ENCODE measurements around the gene LRRC8E.
A peak's percentile ranks its signal among the peaks of the same experiment; 100 is the strongest.
"Not testable (repeated sequence)": the region's sequence is repeated elsewhere in the genome, so short reads cannot be mapped to it uniquely, and the experiment has no call there.

Gene LRRC8E

GRCh38 chr19:7921967-7922835 lies 33.9 kb downstream of the LRRC8E start:
- no peak for DNase-seq

DNA sequence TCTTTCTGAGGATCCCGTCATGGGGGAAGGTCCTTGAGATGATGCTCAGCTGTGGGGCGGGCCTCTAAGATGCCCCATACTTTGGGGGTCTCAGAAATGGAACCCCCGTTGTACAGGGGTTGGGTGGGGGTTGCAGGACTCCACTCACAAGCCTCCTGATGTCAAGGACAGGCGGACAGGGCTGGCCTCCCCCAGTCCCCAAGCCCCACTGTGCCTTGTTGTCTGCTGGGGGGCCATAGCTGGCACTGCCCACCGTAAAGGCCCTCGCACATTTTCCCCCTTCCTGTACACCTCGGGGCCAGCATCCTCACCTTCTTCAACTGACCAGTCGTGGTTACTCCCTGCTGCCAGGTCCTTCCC lies 34.5 kb downstream of the LRRC8E start:
- no peak for DNase-seq

DNA sequence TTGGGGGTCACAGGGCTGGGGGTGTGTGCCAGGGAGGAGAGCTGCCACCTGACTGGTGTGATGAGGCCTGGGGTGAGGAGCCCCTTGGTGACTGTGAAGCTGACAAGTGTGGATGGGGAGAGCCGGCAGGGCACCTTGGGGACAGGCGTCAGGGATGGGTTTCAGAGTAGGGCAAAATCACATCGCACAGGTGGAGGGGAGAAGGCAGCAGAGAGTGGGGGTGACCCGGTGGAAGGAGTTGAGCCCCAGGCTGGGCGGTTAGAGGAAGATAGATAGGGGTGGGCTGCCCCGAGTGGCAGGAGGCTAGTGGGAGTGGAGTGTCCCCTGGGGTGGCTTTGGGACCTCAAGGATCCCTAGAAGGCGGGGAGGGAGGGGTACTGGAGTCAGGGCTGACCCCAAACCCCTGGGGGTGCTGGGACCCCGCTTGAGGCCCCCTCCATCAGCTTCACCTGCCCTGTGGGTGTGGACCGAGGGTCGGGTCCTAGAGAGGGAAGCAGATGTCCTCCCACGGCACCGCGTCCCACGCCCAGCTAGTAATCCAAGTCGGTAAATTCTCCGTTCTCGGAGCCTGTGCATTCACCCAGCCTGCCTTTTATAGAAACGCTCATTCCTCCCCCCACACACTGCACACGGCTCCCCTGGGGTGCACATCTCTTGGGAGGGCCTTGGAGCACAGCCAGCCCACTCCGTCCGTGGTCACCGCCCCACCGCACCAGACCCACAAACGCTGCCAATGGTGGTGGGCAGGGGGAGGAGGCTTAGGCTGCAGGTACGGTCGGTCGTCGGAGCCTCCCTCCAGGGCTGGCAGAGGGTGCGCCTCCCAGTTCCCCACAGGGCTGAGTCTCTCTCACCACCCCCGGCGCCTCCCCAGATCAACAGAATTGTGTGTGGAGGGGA lies 35.2 kb downstream of the LRRC8E start:
- DNase-seq = no peak

- no peak for DNase-seq
Measured at GRCh38 chr19:7924241-7924640, 35.9 kb downstream of the LRRC8E start.

GRCh38 chr19:7924651-7925170 lies 36.4 kb downstream of the LRRC8E start:
- DNase-seq = no peak

GRCh38 chr19:7925171-7925851 lies 37.0 kb downstream of the LRRC8E start:
- peak; percentile 62 for DNase-seq

DNA sequence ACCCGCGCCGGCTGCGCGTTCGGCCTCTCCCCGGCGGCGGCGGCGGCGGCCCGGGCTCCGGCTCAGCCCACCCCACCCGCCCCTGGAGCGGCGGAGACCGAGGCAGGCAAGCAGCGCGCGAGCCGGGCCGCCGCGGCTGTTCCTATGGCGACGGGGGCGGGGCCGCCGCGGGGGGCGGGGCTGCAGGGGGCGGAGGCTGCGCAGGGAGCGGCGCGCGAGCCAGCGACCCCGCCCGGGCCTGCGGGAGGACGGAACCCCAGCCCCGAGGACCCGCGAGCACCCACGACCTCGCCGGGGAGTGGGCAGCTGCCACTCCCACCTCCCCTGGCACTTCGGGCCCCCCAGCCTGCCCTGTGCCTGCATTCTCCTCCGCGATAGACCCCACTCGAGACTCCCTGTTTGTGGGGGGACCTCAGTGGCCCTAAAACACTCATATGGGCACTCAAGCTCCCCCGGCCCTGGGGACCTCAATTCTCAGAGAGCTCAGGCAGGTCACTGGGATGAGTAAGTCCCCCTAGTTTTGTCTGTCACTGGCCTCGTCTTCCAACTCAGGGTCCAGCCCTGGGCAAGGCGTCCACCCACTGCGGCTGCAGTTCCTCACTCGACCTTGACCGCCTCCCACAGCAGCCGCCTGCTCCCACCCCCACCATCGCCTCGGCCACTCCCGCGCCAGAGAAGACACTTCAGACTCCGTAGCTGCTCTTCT lies 37.9 kb downstream of the LRRC8E start, which contains the start of gene CTXN1:
CTXN1 (minus strand) TSS at position 115 of the 706 bp plus-strand sequence. CDS start 597 bp downstream, outside the sequence.
- DNase-seq = peak; percentile 54

- no peak for DNase-seq
Measured at GRCh38 chr19:7926727-7927604, 38.7 kb downstream of the LRRC8E start.

DNA sequence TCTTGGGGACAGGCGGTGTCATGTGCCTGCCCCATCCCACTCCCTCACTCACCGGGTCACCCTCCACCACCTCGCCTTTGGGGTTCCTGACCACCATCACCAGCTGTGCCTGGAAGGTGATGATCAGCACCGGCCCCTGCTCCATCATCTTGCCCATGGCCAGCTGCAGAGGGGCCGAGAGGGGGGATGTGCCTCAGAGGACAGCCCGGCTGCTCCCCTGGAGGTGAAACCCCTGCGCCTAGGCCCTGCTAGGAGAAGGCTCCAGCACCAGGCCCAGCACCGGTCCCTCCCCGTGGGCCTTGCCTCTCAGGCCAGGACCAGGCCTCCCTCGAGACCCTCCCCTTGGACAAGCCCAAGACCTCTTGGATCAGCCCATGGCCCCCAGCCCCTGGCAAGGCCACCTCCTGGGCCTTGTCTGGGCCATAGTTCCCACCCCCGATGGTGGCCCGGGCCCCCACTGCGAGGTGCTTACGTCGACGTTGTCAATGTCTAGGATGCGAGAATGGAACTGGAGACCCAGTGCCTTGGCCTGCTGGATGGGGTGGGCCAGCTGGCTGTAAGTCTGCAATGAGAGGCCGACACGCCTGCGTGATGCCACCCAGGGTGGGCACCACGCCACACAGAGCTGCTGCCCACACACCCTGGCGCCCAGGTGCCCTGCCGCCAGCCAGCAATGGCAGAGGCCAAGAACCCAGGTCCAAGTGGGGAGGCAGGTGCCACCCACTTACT lies 39.5 kb downstream of the LRRC8E start:
- no peak for DNase-seq

- DNase-seq = no peak
Measured at GRCh38 chr19:7928334-7928706, 40.0 kb downstream of the LRRC8E start.

DNA sequence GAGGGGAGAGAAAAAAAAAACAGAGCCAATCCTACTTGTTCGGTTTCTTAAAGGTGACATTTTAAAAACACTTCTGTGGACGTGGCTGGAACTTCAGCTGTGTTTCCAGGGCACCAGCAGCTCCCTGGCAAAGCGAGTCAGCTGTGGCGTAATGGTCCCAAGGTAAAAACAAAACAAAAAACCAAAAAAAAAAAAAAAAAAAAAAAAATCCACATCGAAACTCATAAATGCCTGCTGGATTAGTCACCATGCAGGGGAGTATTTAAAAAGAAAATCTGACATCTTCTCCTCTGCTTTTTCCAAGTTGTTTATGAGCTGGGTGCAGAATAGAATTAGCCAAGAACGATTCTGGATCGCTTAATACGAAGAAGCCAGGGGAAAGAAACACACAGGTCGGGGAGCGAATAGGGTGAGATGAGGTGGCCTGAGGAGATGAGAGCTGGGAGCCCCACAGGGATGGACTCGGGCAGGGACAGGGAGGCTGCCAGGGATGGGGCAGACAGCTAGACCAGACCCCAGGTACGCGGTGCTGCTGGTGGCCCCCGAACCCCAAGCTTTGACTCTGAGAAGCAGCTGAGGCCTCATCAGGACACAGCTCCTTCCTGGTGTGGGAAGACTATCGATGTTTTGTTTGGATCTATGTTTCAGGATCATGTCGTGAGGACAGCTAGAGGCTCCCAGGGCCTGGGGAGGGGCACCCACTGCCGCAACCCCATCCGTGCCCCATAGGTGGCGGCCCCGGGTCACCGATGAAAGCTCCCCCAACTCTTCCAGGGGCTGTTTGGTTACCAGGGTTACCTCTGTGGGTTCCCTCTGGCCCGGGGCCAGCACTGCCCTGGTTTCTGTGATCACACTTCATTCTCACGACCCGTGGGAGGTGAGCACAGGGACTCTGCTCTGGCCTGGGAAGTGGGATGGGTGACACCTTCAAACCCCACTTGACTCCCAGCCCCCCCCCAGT lies 40.7 kb downstream of the LRRC8E start:
- peak; percentile 47 for DNase-seq

DNA sequence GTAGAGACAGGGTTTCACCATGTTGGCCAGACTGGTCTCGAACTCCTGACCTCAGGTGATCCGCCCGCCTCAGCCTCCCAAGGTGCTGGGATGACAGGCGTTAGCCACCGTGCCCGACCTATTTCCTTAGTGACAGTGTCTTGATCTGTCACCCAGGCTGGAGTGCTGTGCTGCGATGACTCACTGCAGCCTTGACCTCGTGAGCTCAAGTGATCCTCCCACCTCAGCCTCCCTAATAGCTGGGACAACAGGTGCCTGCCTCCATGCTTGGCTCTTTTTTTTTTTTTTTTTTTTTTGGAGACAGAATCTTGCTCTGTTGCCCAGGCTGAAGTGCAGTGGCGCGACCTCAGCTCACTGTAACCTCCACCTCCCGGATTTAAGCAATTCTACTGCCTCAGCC lies 41.7 kb downstream of the LRRC8E start:
- not testable (repeated sequence) for DNase-seq

GRCh38 chr19:7930765-7931164 lies 42.5 kb downstream of the LRRC8E start:
- no peak for DNase-seq

- no peak for DNase-seq
Measured at GRCh38 chr19:7931221-7932061, 43.1 kb downstream of the LRRC8E start.

GRCh38 chr19:7932276-7932929 lies 44.1 kb downstream of the LRRC8E start:
- no peak for DNase-seq

GRCh38 chr19:7932930-7933300 lies 44.6 kb downstream of the LRRC8E start:
- DNase-seq = no peak

GRCh38 chr19:7933411-7933810 lies 45.1 kb downstream of the LRRC8E start:
- no peak for DNase-seq

All from NCI-H2171 (cell line).